ENCODE results near the gene MAP3K20. TPM values are rescaled to one million over a fixed set of nuclear protein-coding genes. Genes with fewer than 3 reads are reported as not detected.
"Not testable (repeated sequence)": the region's sequence is repeated elsewhere in the genome, so short reads cannot be mapped to it uniquely, and the experiment has no call there.

The MAP3K20 gene
- total and polyA plus RNA-seq, 8 donors: 49.6 to 71.8 (median 64.6) TPM

DNA sequence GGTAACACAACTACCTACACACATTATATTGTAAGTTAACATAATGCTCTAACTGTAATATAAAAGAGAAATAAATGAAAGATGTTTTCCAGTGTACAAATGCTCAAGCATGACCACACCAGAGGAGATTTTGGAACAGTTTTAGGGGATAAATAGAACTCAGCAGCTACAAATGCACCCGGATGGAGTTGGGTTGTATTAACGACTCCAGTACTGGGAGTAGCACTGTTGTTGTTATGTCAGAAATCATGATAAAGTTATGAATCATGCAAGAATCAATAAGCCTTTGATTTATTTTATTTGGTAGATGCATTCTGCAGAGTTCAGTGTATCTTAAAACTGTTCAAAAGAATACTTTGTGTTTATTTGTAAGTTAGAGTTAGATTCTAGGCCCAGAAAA, 126.9 kb downstream of the MAP3K20 start:
- intact Hi-C loops (cut with DNase I): no loop called here
- ATAC-seq: no peak
- TF ChIP-seq, protein P1, sequence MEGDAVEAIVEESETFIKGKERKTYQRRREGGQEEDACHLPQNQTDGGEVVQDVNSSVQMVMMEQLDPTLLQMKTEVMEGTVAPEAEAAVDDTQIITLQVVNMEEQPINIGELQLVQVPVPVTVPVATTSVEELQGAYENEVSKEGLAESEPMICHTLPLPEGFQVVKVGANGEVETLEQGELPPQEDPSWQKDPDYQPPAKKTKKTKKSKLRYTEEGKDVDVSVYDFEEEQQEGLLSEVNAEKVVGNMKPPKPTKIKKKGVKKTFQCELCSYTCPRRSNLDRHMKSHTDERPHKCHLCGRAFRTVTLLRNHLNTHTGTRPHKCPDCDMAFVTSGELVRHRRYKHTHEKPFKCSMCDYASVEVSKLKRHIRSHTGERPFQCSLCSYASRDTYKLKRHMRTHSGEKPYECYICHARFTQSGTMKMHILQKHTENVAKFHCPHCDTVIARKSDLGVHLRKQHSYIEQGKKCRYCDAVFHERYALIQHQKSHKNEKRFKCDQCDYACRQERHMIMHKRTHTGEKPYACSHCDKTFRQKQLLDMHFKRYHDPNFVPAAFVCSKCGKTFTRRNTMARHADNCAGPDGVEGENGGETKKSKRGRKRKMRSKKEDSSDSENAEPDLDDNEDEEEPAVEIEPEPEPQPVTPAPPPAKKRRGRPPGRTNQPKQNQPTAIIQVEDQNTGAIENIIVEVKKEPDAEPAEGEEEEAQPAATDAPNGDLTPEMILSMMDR (IDR thresholded peaks at IDR 0.05): no peak

DNA sequence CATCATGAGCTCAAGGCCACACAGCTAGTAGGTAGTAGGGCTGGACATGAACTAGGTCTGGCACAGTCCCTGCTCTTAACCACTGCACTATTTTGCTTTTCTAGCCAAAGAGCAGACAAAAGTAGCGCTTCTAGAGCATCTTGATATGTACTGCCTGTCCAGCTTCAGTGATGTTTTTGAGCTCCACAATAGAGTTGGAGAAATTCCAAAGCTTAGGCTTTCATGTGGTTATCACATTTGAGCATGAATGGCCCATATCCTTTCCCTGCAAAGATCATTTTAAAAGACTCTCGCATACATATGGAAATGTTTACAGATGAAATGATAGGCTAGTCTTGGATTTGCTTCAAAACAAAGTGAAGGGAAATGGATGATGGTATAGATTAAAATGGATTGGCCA, 128.7 kb downstream of the MAP3K20 start:
- Histone ChIP-seq H3K36me3 (no peaks in the 10 kb centered on the region), H3K9me3 (no peaks in the 10 kb centered on the region), H3K4me3 (no peak overlapping the region), H3K4me1 (peaks cover 0 to 3% of the 10 kb centered on the region in 2 donors), H3K27me3 (no peaks in the 10 kb centered on the region), H3K27ac (no peak overlapping the region)
- intact Hi-C loops (cut with DNase I): no loop called here
- TF ChIP-seq, protein P1 (IDR thresholded peaks at IDR 0.05): no peak
- ATAC-seq (no peak), DNase-seq (peak in 1 of 4 donors; percentile 51)

More for the DNA sequence above, 126.9 kb downstream of the MAP3K20 start:
- Histone ChIP-seq H3K27ac (no peak overlapping the region), H3K27me3 (no peaks in the 10 kb centered on the region), H3K4me1 (peaks cover 0 to 3% of the 10 kb centered on the region in 2 donors), H3K36me3 (peaks cover 0 to 14% of the 10 kb centered on the region in 2 donors), H3K4me3 (no peak overlapping the region), H3K9me3 (no peaks in the 10 kb centered on the region)
- DNase-seq: no peak

- peak overlapping the region in 1 of 2 donors; percentile 50 for H3K27ac ChIP-seq
- H3K9me3 ChIP-seq: no peaks in the 10 kb centered on the region
- TF ChIP-seq, protein P1 (IDR thresholded peaks at IDR 0.05): no peak
- intact Hi-C loops (cut with DNase I): no loop called here
- no peaks in the 10 kb centered on the region for H3K36me3 ChIP-seq
- H3K4me1 ChIP-seq: peaks cover 0 to 8% of the 10 kb centered on the region in 2 donors
- no peaks in the 10 kb centered on the region for H3K27me3 ChIP-seq
- ATAC-seq (peak; percentile 78), DNase-seq (peak in 3 of 4 donors; percentile 63 to 91 (median 69))
- no peak overlapping the region for H3K4me3 ChIP-seq
Observed at GRCh38 chr2:173205375-173205774, 129.7 kb downstream of the MAP3K20 start.

- H3K4me1 ChIP-seq: peaks cover 0 to 18% of the 10 kb centered on the region in 2 donors
- H3K27ac ChIP-seq; H3K27me3 ChIP-seq; intact Hi-C loops (cut with DNase I); H3K9me3 ChIP-seq; H3K4me3 ChIP-seq: not testable (repeated sequence)
- H3K36me3 ChIP-seq: peaks cover 0 to 12% of the 10 kb centered on the region in 2 donors
- DNase-seq (peak in 2 of 4 donors; percentile 39 to 50), ATAC-seq (peak; percentile 16)
Observed at GRCh38 chr2:173207124-173207523, 131.5 kb downstream of the MAP3K20 start.

DNA sequence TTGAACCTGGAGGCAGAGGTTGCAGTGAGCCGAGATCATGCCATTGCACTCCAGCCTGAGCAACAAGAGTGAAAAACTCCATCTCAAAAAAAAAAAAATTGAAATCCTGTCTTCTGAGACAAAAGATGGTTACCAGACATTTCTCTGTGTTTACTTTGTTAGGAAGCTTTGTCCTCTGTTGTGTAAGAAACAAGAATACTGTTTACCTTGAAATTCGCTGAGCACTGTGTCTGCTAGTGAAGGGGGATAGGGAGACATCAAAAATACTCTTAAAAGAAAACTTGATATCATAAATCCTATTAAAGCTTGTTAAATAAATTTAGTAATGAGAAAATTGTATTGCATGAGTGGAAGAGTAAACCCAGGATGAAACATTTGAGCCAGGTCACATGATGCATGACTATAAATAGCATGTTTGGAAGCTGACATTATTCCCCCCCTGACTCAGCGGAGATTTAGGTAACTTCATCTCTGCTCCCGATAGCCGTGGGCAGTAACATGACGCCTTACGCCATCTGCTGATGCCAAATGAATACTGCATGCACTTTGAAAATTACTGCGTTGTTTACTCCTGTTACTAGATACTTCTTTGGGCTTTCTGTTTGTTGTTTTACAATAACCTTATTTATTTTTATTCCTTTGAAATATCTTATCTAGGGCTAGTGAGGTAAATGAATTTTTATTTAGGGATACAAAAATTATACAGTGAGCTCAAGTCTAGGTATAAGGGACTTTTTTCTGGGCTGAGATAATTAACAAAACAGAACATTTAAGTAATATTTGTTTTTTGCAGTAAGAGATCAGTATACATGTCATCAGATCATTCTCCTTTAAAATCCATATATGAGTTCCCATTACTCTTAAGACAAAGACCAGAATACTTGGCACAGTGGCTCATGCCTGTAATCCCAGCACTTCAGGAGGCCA, 134.9 kb downstream of the MAP3K20 start:
- Histone ChIP-seq H3K27me3 (no peaks in the 10 kb centered on the region), H3K36me3 (peaks cover 0 to 12% of the 10 kb centered on the region in 2 donors), H3K27ac (no peak overlapping the region), H3K9me3 (no peaks in the 10 kb centered on the region), H3K4me3 (no peak overlapping the region), H3K4me1 (peaks cover 0 to 18% of the 10 kb centered on the region in 2 donors)
- DNase-seq (peak in 3 of 4 donors; percentile 54 to 87 (median 77)), ATAC-seq (peak; percentile 95)
- TF ChIP-seq, protein P1 (IDR thresholded peaks at IDR 0.05): peak; percentile 78 to 84
- intact Hi-C loops (cut with DNase I): loop anchor here in 1 of 2 donors (5.0 kb wide), 1 partner anchor 178 kb away; no protein-coding TSS in a partner anchor
